Right lobe of liver (tissue), 4 donors: ENCODE data around the gene KCNS3.

ENCODE experiments used
- POLR2A ChIP-seq: fragments of 450-650 bp; IDR thresholded peaks from one replicate; pipeline ENCODE4 v1.6.1; 2017; ENCODE audit warnings: antibody characterized with exemption, mild to moderate bottlenecking
- TF ChIP-seq, protein P1 (sequence below), 4 donors: fragments of 200-600 bp in 3 of 4; fragments of 450-650 bp in 1 of 4; IDR thresholded peaks; one replicate each; pipeline versions ENCODE4 v1.5.1 to v1.8.0; 2016 to 2022; ENCODE audit warnings: antibody characterized with exemption in 4 of 4, mild to moderate bottlenecking in 2 of 4
- donor health status: DM: no; HTN: no; CAD: no.
- donor health status: DM: no; HTN: no; CAD: no.
- donor health status: DM: no; HTN: yes; CAD: no.

DNA sequence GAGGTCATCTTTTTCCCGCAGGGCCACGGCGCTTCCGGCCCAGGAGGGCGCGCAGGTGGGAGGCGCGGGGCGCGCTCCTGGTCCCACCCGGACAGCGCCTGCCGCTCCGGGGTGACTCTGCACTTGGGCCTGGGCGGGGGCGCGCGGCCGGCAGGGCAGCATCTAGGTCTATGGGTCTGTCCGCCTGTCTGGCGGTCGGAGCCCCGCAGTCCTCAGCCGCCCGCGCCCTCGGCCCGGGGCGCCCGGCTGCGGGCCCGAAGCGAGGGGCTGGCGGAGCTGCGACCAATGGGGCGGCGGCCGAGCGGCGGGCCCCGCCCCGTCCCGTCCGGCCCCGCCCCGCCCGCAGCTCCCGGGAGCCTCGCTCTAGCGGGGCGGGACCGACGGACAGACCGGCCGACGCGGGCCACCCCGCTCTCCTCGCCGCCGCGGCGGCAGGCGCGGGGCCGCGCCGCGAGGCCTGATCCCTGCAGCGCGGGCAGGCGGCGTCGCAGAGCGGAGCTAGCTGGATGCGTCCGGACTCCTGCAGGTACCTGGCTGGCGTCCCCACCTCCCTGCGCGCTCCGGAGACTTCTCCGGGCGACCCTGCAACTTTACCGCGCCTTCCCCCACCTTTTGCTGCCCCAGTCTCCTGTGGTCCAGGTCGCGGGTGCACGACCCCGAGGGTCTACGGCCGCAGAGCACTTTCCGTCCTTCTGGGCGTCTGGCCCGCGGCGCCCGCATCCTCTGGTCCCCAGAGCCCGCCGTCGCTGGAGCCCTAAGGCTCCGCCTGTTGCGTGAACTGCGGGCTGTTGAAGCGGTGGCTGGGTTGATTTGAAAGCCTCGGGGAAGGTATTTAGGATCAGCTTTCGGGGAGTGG, at the start of gene KCNS3:
- TF ChIP-seq, protein P1, sequence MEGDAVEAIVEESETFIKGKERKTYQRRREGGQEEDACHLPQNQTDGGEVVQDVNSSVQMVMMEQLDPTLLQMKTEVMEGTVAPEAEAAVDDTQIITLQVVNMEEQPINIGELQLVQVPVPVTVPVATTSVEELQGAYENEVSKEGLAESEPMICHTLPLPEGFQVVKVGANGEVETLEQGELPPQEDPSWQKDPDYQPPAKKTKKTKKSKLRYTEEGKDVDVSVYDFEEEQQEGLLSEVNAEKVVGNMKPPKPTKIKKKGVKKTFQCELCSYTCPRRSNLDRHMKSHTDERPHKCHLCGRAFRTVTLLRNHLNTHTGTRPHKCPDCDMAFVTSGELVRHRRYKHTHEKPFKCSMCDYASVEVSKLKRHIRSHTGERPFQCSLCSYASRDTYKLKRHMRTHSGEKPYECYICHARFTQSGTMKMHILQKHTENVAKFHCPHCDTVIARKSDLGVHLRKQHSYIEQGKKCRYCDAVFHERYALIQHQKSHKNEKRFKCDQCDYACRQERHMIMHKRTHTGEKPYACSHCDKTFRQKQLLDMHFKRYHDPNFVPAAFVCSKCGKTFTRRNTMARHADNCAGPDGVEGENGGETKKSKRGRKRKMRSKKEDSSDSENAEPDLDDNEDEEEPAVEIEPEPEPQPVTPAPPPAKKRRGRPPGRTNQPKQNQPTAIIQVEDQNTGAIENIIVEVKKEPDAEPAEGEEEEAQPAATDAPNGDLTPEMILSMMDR (IDR thresholded peaks at IDR 0.05) = no peak
- peak; percentile 46 for TF ChIP-seq POLR2A
